HEK293T (cell line): ENCODE data around the gene XIRP1.

Source experiments
- BHLHE40 ChIP-seq: fragments of 450-650 bp; IDR thresholded peaks from 2 replicates; pipeline ENCODE4 v1.6.1; 2016; ENCODE audit warnings: mild to moderate bottlenecking, moderate library complexity, borderline replicate concordance
- CTBP1 ChIP-seq: fragments of 450-650 bp; IDR thresholded peaks from 2 replicates; pipeline ENCODE4 v1.6.1; 2016; ENCODE audit warnings: borderline replicate concordance
- ELF4 ChIP-seq: fragments of 450-650 bp; IDR thresholded peaks from 2 replicates; pipeline ENCODE4 v1.6.1; 2017; ENCODE audit warnings: antibody characterized with exemption
- FOXA1 ChIP-seq: fragments of 450-650 bp; IDR thresholded peaks from 2 replicates; pipeline ENCODE4 v1.6.1; 2016; ENCODE audit warnings: mild to moderate bottlenecking
- FOXK2 ChIP-seq: fragments of 450-650 bp; IDR thresholded peaks from 2 replicates; pipeline ENCODE4 v1.6.1; 2016; ENCODE audit warnings: mild to moderate bottlenecking
- FOXM1 ChIP-seq: fragments of 450-650 bp; IDR thresholded peaks from 2 replicates; pipeline ENCODE4 v1.6.1; 2017; ENCODE audit warnings: mild to moderate bottlenecking, borderline replicate concordance
- L3MBTL2 ChIP-seq: fragments of 450-650 bp; conservative IDR thresholded peaks from 2 replicates; pipeline ENCODE4 v1.6.1; 2016; ENCODE audit warnings: mild to moderate bottlenecking
- LEF1 ChIP-seq: fragments of 450-650 bp; IDR thresholded peaks from 2 replicates; pipeline ENCODE4 v1.6.1; 2017; ENCODE audit warnings: mild to moderate bottlenecking, borderline replicate concordance
- NFRKB ChIP-seq: fragments of 450-650 bp; IDR thresholded peaks from 2 replicates; pipeline ENCODE4 v1.6.1; 2016; ENCODE audit warnings: mild to moderate bottlenecking, moderate library complexity
- SP1 ChIP-seq: fragments of 450-650 bp; IDR thresholded peaks from 2 replicates; pipeline ENCODE4 v1.6.1; 2017
- SUZ12 ChIP-seq: fragments of 450-650 bp; IDR thresholded peaks from 2 replicates; pipeline ENCODE4 v1.6.1; 2016; ENCODE audit warnings: mild to moderate bottlenecking
- TARDBP ChIP-seq: fragments of 450-650 bp; IDR thresholded peaks from 2 replicates; pipeline ENCODE4 v1.6.1; 2016
- ZNF384 ChIP-seq: fragments of 450-650 bp; IDR thresholded peaks from 2 replicates; pipeline ENCODE4 v1.6.1; 2016
- TF ChIP-seq, protein P1 (sequence below): fragments of 450-650 bp; IDR thresholded peaks from 2 replicates; pipeline ENCODE4 v1.6.1; 2016

DNA sequence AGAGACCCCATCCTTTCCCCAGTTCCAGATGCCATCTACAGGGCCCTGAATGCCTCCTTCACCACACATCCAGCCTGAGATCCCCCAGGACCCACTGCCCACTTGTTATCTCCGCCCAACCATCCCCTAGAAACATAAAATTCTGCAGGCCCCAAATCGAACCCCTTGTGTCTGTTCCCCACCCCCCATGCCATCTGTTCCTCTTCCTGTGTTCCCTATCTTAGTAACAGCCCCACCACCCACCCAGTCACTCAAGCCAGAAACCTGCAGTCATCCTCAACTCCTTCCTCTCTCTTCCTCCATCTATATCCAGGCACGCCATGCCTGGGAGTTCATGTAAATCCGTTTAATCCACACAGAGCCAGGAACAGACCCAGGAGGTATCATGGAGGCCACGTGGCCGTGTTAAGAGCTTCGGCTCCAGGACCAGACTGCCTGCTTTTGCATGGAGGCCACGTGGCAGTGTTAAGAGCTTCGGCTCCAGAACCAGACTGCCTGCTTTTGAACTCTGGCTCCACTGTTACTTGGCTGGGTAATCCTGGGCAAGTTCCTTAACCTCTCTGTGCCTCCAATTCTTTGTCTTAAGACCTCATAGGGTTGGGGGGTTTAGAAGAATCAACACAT is 43.8 kb downstream of the XIRP1 start:
- TF ChIP-seq SP1 (no peak), FOXM1 (no peak), ZNF384 (no peak), L3MBTL2 (no peak), ELF4 (no peak), LEF1 (no peak), CTBP1 (no peak), SUZ12 (no peak), TARDBP (no peak), BHLHE40 (no peak), FOXA1 (no peak), FOXK2 (no peak), NFRKB (no peak)
- TF ChIP-seq, protein P1, sequence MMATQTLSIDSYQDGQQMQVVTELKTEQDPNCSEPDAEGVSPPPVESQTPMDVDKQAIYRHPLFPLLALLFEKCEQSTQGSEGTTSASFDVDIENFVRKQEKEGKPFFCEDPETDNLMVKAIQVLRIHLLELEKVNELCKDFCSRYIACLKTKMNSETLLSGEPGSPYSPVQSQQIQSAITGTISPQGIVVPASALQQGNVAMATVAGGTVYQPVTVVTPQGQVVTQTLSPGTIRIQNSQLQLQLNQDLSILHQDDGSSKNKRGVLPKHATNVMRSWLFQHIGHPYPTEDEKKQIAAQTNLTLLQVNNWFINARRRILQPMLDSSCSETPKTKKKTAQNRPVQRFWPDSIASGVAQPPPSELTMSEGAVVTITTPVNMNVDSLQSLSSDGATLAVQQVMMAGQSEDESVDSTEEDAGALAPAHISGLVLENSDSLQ: no peak
